ENCODE results near the gene GALNT17.

DNA sequence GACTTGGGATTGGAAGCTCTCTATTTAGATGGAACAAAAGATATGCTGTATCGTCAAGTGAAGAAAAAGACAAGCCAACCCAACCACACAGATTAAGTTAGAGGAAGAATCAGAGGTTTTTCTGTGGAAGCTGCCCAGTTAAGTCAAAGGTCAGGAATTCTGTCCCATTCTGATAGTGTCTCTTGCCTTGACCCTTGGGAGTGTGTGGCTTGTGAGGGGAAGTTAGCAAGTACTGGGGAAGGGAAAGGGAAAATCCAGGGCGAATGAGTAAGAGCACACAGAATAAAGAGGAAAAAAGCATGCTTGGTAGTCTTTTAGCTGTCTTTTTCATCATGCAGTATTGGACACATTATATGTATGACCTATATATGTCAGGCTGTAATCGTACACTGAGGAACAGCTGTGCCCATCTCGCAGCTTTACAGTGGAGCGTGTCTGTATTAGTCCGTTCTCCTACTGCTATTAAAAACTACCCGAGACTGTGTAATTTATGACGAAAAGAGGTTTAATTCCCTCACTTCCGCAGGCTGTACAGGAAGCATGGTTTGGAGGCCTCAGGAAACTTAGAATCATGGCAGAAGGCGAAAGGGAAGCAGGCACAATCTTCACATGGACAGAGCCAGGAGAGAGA, 197.2 kb downstream of the GALNT17 start:
- TF ChIP-seq POLR2AphosphoS5 (IDR thresholded peaks at IDR 0.05; ENCODE audit: low read depth, low read length) (no peak), TAF1 (IDR thresholded peaks at IDR 0.05; ENCODE audit: borderline replicate concordance, insufficient read depth, low read length) (no peak)
